Ramos (cell line): Measurements from ENCODE around the gene HOXB5.

Experiments
- in situ Hi-C: fragments of 300-500 bp; cut with MboI; formaldehyde crosslinking; loops from one replicate; pipeline ENCODE4 v1.14.3; 2022; ENCODE audit warnings: low sequenced_read_pairs; ENCODE audit not compliant: unreplicated experiment

Gene HOXB5

DNA sequence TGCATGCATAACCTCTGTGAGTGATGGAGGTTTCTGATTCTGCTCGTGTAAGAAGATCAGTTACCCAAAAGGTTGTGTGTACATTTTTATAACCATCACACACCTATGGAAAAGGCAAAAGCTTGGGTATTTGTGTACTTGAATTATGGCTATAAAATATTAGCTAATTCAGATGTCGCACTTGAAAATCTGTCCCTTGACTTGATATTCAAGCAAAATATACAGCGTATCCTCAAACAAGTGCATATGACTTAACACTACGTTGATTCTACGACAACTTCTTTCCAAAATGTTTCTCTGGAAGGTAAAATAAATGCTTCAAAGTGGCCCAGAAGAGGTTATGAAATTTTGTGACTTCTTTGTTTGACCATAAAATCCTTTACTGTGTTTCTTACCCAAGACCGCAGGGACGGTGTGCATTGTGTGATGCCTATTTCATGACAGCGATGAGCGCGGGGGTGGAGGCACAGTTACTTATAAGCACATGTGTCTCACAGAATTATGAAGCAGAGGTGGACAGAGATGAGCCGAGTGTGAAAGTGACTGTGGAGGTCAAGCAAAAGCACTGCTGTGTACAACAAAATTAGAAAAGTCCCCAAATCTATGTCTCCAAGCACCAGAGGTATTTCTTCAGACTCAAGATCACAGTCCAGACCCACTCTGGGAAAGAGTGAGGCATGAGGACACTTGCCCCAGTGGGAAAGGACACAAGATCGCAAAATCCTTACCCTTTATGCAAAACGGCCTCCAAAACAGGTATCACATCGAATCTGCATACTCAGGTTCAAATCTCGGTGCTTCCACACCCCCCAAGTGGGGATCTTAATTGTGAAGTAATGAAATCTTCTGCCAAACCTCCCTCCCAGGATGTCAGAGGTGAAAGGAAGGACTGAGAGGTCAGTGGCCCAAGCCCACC, 36.7 kb upstream of the HOXB5 start:
- in situ Hi-C loops: no loop called here

DNA sequence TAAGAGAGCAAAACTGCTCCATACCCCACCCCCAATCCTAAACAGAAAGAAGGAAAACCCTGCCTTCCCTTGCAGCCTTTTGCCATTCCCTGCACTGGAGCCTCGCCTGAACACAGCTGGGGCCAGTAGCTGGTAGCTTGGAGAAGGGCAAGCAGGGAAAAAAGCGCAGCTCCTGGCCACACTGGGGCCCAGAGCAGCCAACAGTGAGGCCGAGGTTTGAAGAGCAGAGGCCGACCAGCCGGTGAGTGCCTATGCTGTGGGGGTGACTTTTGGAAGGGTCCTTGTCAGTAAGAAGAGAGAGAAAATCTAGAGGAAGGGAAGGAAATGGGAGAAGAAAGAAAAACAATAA, 35.8 kb upstream of the HOXB5 start:
- in situ Hi-C loops: no loop called here

DNA sequence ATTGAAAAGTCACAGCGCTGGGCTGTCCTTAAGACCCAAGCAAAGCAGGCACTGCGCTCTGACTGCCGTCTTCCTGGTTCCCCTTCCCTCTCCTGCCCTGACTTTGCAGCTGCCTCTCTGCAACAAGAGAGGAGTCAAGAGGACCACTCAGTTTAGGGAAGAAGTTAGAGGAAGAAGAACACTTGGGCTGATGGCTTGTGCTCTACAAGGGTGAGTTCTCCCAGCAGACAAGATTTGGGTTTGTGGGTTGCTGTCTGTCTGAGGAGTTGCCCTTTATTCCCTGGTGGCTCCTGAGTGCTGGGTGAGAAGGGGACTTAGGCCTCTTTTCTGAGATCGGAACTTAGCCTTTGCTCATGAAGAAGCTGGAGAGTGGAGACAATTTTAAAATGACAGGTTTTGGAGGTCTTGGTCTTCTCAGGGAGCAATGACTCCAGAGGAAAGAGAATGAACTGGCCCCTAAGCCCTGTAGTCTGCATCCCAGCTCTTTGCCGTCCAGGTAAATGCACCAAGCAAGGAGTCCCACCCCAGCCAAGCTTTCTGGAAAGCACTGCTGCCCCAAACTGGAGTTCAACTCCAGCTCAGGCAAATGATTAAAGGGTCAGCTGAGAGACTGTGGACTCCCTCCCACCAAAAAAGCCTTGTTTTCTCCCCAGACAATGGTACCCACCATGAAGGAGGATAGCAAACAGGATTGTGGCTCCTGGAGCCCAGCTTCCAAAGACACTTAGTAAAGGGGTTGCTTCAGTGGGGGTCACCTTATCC, 35.3 kb upstream of the HOXB5 start:
- in situ Hi-C loops: no loop called here

DNA sequence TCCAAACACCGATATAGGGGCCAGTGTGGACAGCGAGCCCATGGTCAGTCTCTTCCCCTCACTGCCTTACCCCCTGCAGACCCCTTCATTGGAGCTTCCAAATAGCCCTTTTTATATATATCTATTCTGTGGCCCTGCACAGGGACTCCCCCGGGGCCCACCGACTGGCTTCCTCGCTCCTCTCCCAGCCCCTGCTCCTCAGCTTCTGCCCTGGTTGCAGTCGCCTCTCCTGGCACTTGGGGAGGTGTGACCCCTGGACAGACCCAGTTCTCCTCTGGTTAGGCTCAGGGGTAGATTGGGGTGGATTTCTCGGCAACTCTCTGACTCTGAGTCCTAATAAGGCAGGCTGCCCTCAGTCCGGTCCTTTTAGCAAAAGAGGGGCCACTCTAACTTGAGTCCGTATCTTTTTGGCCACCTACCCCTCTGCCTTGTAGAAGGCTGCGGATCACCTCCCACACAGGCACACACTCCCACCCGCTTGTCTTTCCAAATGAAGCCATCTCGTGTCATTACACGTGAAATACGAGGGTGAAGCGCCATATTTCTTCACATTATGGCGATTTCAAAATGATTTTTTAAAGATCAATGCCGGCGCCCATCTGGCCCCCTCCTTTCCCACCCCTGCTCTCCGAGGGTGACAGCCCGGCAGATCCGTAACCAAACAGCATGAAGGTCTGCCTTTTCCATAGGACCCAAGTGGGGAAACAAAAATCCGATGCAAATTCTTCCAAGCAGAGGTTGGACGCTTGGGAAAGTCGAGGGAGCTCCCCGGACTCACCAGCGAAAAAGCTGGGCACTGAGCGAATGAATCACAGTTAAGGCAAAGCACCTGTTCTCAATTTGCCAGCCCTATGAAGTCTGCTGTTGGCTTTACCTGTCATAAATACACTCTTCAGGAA, 34.3 kb upstream of the HOXB5 start:
- in situ Hi-C loops: no loop called here

DNA sequence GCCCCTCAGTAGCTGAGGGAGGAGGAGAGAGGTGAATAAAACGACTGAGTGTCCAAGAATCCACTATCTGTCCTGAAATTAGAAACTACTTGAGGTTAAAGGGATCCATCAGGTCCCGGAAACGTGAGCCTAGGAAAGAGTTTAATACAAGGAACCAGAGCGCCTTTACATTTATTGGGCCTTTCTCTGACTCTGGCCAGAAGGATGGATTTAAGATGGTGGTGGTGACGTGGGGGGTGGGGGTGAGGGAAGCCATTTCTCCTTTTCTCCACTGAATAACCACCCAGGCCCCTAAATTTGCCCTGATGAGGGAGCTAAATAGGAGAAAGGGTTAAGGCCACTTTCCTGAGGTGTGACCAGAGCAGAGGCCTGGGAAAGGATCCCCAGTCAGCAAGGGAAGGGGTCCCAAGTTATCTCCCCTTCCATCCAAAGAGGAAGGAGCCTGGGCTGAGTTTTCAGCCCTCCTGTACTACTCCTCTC, 33.6 kb upstream of the HOXB5 start:
- in situ Hi-C loops: no loop called here

DNA sequence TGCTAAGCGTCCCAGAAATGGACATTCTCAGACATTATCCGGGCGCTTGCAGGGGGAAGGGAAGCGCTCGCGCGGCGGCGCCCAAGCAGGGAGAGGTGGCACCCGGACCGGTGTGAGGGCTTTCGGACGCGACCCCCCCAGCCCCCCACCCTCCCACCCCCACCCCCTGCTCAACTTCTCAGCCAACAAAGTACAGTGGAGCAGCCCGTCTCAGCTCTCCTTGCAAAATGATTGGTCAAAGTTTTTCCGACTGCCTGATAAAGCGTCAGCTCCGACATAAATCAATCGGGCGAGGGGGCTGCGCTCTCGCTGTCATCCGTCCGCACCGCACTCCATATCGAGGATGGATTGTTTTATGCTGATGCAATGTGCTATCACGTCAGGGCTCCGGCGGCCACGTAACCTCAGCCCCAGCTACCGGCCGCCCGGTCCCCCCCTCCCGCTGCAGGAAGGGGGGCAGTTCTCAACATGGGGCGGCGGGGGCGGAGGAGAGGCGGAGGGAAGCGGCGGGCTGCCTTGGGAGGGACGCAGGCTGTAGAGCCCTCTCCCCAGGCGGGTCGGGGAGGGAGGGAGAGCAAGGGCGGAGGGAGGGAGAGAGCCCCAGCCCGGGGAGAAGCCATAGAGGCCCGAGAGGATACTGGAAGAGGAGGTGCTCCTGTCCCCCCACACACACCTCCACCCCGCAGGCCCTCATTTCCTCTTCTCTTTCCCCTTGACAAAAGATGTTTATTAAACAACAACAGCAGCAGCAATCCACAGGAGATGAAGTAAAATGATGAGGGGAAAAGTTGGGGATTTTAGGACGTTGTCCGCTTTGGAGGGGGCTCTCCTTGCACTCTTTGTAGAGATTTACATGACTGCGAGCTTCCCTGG, 32.9 kb upstream of the HOXB5 start, which contains the start of gene HOXB9:
TSS of gene HOXB9 (minus strand) at position 114 of the 873 bp plus-strand sequence. CDS start at position 25, 89 bp downstream.
- in situ Hi-C loops: no loop called here

DNA sequence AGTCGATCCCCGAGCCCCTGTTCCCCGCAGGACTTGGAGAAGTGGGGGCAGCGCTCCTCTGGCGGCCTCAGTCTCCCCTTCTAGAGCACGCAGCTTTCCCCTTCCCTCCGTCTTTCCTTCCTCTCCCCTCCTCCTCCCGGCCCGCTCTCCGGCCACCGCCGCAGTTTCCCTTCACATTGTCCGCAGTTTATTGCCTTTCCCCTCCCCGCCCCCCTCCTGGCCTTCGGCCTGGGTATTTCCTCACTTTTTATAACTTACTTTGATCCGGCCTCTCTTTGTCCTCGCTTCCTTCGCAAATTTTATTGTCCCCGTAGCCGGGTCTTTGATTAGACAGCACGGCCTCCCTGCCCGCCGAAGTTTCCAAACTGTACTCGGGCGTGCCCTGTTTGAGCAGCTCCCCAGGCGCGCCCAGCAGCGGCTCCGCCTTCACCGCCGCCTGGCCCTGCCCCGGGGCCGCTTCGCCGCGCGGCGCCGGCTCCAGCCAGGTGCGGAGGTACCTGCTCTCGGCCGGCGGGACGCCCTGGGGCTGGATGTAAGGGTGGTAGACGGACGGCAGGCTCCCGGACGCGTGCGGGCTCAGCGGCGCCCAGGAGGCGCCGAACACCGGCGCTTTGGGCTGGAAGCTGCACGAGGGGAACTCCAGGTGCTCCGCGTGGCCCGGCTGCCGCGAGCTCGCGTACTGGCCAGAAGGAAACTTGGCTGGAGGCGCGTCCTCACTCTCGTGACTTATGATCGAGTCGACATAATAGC, 32.1 kb upstream of the HOXB5 start:
- in situ Hi-C loops: no loop called here

DNA sequence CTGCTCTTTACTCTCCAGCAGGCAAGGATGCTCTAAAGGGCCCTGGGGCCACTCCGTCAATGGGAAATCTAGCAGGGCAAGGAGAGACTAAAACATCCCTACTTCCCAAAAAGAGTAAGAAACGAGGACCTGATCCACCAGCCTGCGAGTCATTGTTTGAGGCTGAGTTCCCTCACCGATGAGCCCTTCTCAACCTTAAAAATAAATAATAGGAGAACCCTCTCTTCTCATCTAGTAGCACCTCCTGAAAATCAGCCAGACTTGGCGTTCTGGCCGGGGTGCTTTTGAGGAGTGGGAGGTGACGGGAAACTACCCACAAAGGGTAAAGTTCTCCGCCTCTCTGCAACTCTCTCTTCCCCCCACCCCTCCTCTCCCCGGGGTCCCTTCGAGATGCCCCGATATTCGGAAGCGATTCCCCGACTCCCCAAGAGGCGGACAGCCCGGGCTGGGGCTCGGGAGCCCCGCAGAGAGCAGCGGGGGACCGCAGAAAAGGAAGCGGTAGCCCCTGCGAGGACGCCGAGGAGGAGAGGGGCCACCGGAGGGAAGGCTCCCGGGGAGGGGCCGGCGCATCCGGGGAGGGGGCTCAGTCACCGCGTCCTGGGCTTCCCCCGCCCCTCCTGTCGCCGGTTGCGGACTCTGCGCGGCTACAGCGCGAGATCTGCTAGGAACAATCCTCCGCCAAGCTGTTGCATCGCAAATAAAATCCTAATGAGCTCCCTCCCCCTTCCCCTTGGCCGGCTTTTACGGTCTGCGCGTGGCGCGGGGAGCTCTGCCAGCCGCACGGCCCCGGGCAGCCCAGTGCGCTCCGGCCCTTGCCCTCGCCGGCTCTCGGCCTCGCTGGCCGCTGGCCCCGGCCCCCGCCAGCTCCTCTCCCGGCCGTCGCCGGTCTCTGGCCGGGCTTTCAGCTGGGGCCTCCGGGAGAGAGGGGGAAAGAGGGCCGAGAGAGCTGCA, 31.2 kb upstream of the HOXB5 start:
- in situ Hi-C loops: no loop called here

DNA sequence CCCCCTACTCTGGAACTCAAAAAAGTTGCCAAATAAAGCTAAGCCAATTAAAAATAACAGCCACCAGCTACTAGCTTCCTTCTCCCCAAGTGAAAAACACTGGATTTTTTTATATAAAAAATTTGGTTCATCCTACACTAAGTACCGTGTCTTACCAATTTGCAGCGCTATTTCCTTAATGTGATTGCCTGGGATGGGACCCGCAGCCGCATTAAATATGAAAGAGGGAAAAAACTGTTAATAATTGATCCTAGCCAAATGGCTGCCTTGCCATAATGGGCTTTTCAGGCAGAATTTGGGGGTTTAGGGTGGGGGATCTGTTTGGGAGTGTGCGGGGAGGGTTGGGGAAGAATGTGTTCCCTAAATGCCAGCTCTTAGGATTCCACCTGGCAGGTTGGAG, 30.5 kb upstream of the HOXB5 start:
- in situ Hi-C loops: no loop called here

DNA sequence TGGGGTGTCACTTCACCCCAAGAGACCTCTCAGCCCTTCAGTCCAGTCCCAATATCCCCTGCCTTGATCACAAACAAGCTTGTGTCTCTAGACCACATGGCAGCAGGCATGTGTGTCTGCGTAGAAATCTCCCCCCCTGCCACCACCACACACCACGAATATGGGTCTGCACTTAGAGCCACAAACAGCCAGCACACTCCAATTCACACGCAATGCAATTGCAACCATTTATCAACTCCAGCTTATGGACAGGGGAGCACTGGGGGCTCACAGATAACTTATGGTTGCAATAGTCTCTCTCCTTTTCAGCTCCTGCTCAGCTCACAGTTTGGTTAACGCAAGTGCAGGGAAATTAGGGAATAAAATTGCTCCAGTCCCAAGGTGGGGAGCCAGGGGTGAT, 30.0 kb upstream of the HOXB5 start:
- in situ Hi-C loops: no loop called here

DNA sequence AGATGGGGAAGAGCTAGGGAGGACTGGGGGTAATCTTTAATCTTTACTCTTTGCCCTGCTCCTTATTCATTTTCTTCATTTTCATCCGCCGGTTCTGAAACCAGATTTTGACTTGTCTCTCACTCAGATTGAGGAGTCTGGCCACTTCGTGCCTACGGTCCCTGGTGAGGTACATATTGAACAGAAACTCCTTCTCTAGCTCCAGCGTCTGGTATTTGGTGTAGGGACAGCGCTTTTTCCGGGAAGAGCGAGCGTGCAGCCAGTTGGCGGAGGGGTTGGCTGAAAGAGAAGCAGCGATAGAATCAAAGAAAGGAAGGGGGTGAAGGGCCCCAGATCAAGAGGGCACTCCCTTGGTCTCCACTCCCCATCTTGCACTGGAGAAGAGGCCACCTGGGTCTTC, 29.3 kb upstream of the HOXB5 start:
- in situ Hi-C loops: no loop called here

DNA sequence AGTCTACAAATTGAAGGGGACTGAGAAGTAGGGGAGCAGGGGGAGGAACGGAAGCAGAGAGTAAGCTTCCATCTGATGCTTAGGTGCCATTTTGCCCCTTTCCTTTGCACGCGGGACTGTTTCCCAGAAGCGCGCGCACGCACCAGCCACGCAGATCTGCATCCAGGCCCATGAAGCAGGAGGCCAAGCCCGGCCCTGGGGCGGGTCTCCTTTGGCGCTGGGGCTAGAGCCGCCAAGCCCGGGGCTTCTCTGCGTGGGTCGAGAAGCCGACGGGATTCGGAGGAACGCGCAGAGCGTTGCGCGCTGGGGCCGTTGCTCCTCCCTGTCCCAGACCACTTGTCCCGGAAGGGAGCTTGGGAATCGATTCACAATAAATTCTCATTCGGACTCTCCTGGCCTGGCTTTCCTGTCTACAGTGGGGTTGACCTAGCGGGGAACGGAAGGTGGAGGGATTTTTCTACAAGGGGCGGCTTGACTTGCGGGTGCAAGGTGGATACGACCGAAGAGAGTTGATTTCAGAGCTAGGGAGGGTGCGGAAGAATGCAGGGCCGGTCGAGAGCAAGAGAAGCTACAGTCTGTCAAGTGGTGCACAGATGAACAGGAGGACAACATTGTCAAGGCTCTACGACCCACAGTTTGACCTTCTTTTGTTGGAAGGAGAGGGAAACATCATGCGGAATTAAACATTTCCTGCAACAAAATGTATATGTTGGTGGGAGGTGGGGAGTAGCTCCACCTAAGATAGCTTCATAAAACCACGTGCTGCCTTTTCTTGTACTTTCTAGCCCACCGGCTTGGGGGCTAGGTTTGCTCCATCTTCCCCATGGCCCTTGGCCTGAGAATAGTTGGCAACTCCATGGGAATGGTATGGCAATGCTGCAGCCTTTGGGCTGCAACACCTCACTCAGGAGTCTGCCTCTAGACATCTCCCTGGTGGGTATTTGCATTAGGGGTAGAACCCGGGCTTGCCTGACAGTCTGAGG, 28.1 kb upstream of the HOXB5 start:
- in situ Hi-C loops: no loop called here

DNA sequence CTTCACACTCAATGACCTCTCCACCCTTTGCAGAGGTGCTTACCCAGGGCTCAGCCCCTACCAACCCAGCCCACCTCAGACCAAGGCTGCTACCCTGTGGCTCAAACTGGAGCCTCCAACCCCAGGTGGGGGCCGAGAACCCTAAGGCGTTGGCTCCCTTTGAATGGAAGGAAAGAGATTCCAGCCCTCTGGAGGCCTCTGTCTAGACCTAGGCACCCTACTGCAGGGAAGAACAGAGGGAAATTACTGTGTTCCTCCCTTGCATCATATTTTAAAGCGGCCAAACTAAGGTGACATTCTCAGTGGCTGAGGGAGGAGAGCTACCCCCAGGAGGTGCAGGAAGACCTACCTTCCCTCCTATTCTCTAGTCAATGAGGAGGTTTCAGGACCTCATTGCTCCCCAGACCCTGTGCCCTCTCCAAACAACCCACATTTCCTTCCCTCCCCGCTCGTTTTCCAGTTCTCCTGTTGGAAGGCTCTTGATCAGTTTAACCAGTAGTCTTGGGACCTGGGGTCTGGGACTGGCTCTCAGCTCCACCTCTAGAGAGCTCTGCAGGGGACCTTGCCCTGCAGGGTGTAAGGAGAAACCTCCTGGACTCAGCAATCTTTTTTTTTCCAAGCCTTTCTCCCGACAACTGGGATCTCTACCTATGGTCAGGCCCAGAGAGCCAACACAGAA, 27.0 kb upstream of the HOXB5 start:
- in situ Hi-C loops: no loop called here

DNA sequence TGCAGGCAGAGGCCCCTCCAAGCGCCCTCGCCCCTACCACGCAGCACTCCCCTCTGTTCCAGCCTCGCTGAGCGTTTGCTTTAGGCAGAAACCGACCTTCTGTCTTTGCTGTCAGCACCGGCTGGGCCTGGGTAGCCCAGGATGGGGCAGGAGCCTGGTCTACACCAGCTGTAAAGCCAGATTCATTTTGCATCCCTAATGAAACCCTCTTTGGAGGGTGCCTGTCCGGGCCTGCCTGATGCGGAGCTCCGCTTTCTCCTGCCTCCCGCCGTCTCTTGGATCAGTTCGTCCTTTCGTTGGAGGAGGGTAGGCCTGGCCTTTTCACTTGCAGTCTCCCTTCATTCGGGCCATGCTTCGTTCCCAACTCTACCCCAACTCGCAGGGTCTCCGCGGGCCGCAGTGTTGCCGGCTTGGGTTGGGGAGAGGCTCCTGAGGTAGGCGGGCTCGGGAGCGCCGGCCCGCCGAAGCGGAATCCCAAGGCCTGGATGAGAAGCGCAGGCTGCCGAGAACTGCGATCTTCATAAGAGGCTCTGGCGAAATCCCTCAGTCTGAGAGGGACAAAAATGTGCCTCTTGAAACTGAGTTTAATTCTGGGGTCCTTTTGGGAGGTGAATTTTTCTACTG, 26.4 kb upstream of the HOXB5 start:
- in situ Hi-C loops: no loop called here

DNA sequence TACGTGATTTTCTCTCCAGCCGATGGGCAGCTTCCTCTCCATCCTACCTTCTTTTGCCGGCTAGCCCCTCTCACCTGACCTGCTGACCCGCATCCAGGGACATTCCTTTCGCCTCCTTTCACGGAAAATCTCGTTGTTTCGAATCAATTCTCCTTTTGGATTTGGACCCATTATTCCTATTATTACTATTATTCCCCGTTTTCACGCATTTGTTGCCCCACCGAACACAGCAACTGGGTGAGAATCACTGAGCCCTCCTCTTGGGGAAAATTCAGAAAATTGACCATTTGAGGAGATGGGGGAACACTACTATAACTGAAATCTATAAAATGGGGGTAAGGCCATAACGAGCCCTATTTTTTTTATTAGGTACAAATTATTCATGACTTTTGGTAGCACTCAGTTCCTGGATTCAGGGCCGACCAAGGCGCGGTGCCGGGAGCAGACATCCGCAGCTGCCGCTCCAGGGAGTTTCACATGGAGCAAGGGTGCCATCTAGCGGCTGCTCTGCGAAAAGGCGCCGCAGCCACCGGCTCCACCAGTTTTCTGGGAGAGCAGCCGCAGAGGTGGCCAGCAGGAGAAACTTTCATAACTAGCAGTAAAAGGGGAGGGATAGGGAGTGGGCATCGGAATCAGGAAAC, 24.8 kb upstream of the HOXB5 start:
- in situ Hi-C loops: no loop called here
